GM21723 (cell line): ENCODE measurements around the gene RSBN1.
"Not testable (repeated sequence)": the region's sequence is repeated elsewhere in the genome, so short reads cannot be mapped to it uniquely, and the experiment has no call there.

Experiments
- ATAC-seq: cut with Tn5 transposase; IDR thresholded peaks from one replicate; pipeline ENCODE4 v1.9.1; 2021; ENCODE audit warnings: mild to moderate bottlenecking, moderate library complexity; ENCODE audit not compliant: unreplicated experiment

The RSBN1 gene

DNA sequence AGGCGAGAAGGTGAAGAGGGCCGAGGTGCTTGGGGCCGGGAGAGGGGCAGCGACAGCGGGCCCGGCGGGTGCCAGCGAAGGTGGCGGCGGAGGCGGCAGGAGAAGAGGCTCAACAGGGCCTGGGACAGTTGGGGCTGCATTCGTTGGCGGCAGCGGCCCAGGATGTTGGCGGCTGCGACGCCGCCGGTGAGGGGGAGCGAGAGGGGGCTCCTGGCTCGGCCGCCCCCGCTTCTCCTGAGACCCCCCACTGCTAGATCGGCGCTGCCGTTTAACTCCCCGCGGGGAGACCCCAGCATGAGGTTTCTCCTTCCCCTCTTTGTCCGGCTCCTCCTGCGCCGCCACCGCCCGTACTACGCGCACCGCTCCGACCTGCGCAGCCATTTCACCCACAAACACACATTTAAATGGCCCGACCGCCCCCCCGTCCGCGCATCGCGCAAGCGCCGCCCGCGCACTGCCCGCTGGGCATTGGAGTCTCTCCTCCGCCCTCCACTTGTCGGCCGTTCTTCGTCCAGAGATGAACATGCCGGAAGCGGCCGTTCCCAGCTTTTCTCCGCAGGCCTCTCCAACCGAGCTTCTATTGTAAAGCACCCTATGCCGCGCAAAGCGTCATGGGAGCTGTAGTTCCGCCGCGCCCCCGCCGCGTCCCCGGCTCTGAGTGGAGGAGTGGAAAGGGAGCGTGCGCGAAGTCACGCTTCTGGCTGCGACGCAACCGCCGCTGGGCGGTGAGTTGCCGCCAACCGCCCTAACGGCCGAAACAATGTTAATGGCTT is at the start of gene RSBN1:
TSS of gene RSBN1 (minus strand) at position 589 of the 773 bp plus-strand sequence. CDS start at position 525, 64 bp downstream.
- ATAC-seq = peak; percentile 90

DNA sequence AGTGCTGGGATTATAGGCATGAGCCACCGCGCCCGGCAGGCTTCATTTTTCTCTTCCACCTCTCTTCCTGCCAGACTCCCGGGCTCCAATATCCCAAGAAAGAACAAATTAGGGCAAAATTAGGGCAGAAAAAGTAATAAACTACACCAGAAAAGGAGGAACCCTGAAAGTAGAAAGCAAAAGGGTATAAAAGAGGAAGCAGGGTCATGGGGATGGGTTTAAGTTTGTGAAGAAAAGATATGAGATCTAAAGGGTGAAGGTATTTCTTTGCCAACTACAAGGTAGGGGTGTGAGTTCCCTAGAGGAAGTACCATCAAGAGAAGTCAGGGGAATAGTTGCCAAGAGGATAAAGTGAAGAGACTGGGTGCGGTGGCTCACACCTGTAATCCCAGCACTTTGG is 49.4 kb upstream of the RSBN1 start:
- ATAC-seq = no peak

DNA sequence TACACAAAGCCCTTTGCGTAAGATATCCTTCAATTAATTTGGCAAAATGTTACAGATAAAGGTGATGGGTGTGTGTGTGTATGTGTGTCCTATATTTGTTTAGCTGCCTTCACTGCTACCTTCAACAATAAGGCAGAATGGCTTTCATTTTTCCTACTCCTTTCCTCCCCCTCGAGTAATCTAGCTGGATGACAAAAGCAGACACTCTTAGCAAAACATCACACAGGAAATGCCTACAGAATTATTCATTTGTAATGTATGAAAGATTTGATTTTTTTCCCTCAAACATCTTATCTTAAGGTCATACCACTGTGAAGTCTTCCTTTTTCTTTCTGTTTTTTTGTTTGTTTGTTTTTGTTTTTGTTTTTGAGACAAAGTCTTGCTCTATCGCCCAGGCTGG is 48.6 kb upstream of the RSBN1 start:
- ATAC-seq = no peak

DNA sequence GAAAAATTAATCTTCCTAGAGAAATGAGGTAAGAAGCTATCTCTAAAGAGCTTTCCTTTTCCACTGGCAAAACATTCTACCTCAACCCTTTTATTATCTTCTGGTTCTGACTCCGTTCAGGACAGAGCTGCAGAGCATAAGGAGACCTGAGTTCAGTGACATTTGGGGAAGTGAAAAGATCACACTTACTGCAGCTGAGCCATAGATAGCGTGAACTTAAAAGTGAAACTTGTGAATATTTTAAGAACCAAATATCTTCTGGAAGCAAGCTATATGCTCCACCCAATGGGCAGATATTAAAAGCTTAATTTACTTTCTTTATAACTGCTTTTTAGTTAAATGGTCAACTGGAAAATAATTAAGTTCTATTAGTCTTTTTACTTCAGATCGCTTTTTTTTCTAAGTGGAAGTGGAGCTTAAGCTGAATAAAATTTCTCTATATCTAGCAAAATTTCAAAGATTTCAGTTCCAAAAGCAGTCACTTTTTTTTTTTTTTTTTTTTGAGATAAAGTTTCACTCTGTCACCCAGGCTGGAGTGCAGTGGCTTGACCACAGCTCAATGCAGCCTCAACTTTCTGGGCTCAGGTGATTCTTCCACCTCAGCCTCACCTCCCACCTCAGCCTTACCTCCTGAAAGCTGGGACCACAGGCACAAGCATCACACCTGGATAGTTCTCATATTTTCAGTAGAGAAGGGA is 47.4 kb upstream of the RSBN1 start:
- peak; percentile 87 for ATAC-seq

DNA sequence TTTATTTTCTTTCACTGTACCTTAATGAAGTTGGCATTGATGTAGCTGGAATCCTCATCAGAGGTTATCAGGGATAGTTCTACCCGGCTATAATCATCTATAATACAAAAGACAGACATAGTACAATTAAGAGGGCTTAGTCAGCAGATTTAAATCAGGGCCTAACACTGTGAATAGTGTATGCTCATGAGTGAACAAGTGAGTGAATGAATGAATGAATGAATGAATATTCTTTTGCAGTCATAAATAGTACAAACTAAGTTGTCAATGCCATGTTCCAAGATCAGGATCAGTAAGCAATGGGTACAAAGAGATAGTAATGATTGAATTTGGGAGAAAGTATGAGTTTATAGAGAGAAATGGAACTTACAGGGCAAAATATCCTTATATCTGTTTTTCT is 46.7 kb upstream of the RSBN1 start:
- no peak for ATAC-seq

DNA sequence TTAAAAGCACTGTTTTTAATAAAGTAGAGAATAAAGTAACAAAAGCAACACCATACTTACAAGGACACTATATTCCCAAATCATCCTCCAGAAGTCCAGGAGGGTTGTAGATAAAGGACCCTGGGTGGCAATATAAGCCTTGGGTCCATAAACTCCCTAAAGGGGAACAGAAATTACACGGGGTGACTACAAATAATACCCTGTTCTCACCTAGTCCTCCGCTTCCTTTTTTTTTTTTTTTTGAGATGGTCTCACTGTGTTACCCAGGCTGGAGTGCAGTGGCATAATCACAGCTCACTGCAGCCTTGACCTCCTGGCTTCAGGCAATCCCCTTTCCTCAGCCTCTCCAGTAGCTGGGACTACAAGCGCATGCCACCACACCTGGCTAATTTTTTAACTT is 46.1 kb upstream of the RSBN1 start:
- peak; percentile 48 for ATAC-seq

DNA sequence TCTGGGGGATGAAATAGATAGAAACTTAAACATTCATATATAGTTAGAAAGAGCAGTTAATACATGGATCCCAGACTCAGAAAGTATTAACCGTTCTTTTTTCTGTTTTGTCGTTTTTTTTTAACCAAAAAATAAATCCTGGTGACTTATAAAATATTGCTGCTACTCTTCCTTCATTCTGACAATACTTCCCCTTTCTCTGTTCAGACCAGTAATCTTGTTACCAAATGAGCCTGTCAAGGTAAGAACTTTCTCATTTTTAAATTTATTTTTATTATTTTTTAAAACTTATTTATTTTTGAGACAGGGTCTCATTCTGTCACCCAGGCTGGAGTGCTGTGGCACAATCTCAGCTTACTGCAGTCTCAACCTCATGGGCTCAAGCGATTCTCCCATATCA is 45.5 kb upstream of the RSBN1 start:
- no peak for ATAC-seq

DNA sequence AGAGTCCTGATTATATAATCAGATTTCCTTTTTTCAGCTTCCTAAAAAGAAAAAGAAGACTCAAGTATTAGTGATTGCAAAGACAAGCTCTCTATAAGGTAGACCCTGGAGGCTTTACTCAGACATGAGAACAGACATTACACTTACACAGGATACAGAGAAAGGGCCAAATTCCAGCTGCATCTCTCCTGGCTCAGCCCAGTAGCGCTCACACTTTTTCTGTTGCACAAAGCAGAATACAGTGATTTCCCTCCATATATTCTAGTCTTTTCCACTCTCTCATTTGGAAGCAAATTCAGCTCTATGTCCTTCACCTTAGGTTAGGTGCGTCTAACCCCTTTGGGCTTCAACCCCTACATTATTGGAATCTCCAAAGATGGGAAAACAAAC is 44.1 kb upstream of the RSBN1 start:
- ATAC-seq = no peak

DNA sequence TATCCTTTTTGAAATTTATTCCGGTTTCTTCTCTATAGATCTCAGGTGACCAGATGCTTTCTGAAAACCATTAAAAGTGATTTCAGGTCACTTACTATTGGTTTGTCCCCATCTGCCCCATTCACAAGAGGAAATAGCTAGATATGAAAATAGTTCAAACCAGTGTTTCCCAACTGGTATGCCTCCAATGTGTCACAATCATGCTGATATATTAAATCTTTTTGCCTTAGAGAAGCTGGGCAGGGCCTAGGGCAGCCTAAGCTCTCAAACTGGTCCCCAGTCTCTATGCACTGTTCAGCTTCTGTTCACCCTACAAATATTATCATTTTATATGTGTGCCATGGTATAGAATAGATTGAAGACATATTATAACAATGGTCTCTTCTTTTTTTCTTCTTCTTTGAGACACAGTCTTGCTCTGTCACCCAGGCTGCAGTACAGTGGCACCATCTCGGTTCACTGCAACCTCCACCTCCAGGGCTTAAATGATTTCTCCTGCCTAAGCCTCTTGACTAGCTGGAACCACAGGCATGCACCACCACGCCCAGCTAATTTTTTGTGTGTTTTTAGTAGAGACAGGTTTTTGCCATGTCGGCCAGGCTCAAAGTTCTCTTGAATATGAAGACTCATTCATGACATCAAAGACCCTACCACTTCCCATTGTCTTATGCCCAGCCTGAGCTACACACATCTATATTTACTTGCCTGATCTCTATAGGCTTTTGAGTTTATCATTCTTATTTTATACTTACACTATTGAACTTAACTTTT is 43.5 kb upstream of the RSBN1 start:
- ATAC-seq = no peak

DNA sequence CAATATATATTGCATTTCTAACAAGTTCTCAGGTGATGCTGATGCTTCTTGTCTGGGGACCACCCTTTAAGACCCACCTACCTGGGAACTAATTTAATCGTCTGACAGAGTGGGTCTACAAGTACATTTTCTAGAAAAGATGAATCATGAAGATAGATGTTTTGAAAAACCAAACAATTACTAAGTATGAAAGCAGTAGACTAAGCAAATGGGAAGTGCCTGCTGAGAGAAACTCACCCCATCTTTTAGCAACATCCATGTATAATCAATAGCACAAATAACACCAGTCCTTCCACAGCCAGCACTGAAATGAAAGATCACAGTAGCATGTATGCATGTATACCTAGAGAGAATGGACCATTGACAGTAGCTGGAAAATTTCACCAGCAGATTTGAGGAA is 42.0 kb upstream of the RSBN1 start:
- no peak for ATAC-seq

DNA sequence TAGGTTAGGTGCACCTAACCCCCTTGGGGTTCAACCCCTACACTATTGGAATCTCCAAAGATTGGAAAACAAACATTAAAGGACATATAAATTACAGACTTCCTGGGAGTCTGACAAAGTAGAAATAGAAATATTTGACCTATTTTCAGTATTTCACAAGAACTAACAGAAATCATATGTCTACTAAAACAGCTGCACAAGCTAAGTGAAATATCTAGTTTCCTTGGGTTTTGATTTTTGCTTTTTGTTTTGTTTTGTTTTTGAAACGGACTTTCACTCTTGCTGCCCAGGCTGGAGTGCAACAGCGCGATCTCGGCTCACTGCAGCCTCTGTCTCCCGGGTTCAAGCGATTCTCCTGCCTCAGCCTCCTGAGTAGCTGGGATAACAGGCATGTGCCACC is 40.4 kb upstream of the RSBN1 start:
- ATAC-seq = not testable (repeated sequence)

DNA sequence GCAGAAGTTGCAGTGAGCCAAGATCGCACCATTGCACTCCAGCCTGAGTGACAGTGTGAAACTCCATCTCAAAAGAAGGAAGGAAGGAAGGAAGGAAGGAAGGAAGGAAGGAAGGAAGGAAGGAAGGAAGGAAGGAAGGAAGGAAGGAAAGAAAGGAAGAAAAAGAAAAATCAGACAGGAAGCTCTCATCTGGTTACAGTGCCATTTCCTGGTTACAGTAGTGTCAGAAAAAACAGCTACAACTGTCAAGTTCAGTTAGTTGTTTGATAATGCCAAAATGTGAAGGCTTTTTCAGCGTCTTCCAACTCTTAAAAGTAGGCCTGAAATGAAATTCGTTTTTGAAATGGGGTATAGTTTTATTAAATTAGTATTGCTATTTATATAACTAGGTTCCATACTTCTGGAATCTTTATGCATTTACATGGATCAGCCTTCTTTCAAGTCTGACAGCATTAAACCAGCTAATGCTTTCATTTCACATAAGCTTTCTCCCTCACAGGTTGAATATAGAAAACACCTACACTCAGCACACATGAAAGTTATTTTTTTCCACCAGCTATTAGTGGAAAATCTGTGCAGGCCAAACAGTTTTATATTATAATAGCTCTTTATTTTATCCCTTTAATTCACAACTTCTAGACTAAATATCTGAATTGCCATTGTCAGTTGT is 38.0 kb upstream of the RSBN1 start:
- no peak for ATAC-seq

DNA sequence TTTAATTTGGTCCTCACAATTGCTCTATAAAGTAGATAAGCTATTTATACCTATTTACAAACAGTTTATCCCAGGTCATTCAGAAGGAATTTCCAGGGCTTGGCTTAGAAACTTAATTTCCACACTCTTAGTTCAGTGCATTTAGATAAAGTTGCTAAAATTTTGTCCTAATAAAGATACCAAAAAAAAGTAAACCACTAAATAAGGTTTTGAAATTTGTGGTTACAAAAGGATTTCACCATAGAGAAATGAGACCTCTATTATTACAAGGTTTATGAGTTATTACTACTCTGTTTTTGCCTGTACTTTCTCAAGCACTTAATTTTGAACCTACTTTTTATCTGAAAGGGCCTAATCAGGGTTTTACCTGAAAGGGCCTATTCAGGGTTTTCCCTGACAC is 36.8 kb upstream of the RSBN1 start:
- ATAC-seq = no peak

DNA sequence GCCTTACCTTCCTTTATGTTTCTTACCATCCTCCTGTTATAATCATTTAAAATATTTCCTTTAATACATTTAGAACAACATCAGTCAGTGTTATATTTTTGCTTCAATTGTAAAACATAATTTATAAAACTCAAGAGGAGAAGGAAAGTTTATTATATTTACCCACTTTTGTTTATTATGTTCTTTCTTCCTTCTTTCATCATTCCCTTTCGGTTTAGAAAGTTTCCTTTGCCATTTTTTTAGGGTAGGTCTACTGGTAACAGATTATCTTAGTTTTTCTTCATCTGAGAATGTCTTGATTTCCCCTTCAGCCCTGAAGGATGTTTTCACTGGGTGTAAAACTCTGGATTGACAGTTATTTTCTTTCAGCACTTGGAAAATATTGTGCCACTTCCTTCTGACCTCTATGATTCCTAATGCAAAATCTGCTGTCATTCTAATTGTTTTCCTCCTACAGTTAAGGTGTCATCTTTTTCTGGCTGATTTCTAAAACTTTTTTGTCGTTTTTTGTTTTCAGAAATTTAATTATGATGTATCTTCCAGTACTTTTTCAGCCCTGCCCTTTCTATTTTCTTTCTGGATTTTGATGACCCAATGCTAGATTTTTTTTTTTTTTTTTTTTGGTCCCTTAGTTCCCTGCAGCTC is 34.2 kb upstream of the RSBN1 start:
- no peak for ATAC-seq

DNA sequence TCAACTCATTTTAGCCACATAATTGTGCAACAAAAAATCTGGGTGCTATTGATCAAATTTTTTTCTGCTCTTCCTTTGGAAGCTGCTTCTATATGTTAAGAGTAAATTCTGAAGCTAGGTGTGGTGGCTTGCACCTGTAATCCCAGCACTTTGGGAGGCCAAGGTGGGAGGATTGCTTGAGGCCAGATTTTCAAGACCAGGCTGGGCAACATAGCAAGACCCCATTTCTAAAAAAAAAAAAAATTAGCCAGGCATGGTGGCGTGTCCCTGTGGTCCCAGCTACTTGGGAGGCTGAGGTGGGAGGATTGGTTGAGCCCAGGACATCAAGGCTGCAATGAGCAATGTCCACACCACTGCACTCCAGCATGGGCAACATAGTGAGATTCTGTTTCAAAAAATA is 24.3 kb upstream of the RSBN1 start:
- ATAC-seq = no peak

DNA sequence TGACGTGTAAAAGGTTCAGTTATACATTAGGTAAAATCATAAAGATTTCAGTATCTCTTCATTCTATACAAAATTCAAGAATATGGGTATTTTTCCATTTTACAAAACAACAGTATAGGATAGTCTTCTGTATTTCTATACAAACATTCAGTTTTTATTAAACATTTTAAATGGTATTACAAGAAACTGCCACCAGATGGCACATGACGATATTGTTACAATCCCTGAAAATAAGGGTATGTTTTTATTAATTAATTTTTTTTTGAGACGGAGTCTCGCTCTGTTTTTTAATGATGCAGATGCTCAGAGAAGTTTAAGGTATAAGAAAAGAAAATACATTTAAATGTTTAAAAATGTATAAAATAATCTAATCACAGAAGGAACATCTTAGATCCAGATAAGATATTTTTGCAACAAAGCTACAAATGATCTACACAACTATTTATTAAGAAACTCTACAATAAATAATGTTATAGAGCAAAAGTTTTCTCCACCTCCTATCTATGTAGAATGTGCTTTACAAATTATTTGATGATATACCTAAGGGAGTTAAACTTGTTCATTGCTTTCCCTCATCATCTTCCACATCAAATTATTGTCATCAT is 23.5 kb upstream of the RSBN1 start:
- no peak for ATAC-seq

DNA sequence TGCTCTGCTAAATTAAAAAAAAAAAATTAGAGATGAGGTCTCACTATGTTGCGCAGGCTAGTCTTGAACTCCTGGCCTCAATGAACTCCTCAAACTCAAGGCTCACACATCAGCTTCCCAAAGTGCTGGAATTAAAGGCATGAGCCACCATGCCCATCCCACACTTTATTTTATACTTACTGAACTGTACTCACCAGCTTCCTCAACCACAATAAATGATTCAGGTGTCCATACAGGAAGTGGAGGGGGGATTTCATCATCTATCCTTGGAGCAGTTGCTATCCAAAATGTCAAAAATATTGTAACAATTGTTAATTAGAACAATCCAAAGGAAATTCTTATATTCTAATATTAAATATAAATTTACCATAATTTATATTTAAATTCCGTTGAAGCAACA is 22.4 kb upstream of the RSBN1 start:
- ATAC-seq = no peak

DNA sequence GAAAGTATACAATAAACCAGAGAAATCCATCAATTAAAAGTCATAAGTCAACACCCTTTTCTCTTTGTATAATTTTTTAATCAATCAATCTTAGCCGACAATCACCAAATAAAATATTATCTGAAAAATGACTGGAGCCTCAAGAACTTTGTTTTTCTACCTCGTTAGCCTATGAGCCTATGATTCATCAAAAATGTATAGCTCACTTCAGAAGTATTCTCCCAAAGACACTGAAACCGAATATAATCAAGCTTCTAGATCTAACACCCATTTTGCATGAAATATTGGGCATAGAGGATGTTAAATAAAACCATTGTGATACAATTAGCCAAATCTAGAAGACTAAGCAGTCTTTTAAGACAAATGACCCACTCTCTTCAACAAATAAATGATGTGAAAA is 17.8 kb upstream of the RSBN1 start:
- ATAC-seq = no peak

DNA sequence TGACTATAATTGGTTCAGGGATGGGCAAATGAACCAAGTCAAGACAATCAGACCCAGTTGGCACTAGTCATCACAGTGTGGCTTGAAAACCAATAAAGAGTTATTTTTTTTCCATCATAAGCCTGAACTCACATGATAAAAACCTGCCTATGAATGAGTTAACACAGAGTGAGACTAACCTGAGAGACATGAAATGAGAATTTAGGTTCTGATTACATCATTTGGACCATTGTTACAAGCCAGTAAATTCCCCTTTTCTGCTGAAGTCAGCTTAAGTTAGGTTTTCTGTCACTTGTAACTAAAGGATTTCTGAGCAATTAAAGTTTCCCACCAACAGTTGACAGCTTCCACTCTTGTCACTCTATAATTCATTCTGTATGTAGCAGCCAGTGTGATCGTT is 9.6 kb upstream of the RSBN1 start:
- no peak for ATAC-seq

DNA sequence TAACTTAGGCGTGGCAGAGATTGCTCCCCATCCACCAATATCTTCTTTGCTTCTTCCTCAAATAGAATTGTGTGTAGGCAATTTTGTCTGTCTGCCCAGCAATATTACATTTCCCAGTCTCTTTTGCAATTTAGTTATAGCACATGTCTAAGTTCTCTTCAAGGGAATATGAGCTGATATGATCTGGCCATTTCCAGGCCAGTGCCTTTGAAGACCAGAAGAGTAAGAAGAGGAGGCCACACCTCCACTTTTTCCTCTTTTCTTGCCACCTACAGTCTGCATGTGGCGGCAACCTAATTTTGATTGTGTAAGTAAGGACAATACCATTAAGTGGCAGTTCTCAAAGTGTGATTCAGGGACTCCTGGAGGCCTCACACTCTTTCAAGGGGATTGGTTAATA is 6.3 kb upstream of the RSBN1 start:
- no peak for ATAC-seq
